AG04450 (cell line): ENCODE data around the gene BRWD1. TPM values are rescaled to one million over a fixed set of nuclear protein-coding genes. Genes with fewer than 3 reads are reported as not detected.

ENCODE experiments used
- CTCF ChIA-PET: fragments of 300-600, 350-600 bp; formaldehyde crosslinking; extraction: SDS; loops from one replicate; lab custom pipeline; 2022; ENCODE audit warnings: antibody characterized with exemption, inconsistent platforms; lab: Charles Lee
- POLR2A ChIA-PET: fragments of 350-600 bp; formaldehyde crosslinking; extraction: SDS; loops from one replicate; lab custom pipeline; 2021; ENCODE audit warnings: antibody characterized with exemption, inconsistent platforms; lab: Yijun Ruan, JAX
- DNase-seq: peaks from one replicate; pipeline ENCODE4 v3.0.0-alpha.2; 2011; ENCODE audit warnings: low read depth, low spot score
- H3K27ac ChIP-seq: one replicate; pipeline ENCODE4 v1.5.1; 2012; ENCODE audit warnings: low read depth, low read length, control low read depth
- H3K27me3 ChIP-seq: one replicate; pipeline ENCODE4 v1.6.0; 2012; ENCODE audit warnings: low read length; ENCODE audit not compliant: control insufficient read depth, insufficient read depth
- H3K4me3 ChIP-seq: 2 replicates; pipeline ENCODE4 v1.5.1; 2011; ENCODE audit warnings: mild to moderate bottlenecking, low read depth, low read length, control low read depth
- H3K9me3 ChIP-seq: 2 replicates; pipeline ENCODE4 v1.5.1; 2012; ENCODE audit warnings: low read length; ENCODE audit not compliant: control insufficient read depth, insufficient read depth
- polyA plus RNA-seq: library from polyadenylated mRNA; depleted of rRNA; stranded (reverse); fragments of >200 nt; gene quantifications from 2 replicates; pipeline ENCODE4 v1.2.3, GENCODE V29; 2011
- TF ChIP-seq, protein P1 (sequence below): IDR thresholded peaks from 2 replicates; pipeline ENCODE4 v1.5.1; 2011; ENCODE audit warnings: low read depth, low read length, control low read depth, inconsistent platforms

The BRWD1 gene
- polyA plus RNA-seq, 1 experiment = 19.7 TPM

GRCh38 chr21:39350094-39351005, 36.9 kb upstream of the BRWD1 start:
- CTCF ChIA-PET = interaction anchor here (0.9 kb wide), 1 partner anchor 37 kb away, joined by 4 read pairs; no protein-coding TSS in a partner anchor
- H3K27me3 ChIP-seq = no peaks in the 10 kb centered on the region
- TF ChIP-seq, protein P1, sequence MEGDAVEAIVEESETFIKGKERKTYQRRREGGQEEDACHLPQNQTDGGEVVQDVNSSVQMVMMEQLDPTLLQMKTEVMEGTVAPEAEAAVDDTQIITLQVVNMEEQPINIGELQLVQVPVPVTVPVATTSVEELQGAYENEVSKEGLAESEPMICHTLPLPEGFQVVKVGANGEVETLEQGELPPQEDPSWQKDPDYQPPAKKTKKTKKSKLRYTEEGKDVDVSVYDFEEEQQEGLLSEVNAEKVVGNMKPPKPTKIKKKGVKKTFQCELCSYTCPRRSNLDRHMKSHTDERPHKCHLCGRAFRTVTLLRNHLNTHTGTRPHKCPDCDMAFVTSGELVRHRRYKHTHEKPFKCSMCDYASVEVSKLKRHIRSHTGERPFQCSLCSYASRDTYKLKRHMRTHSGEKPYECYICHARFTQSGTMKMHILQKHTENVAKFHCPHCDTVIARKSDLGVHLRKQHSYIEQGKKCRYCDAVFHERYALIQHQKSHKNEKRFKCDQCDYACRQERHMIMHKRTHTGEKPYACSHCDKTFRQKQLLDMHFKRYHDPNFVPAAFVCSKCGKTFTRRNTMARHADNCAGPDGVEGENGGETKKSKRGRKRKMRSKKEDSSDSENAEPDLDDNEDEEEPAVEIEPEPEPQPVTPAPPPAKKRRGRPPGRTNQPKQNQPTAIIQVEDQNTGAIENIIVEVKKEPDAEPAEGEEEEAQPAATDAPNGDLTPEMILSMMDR = no peak
- H3K27ac ChIP-seq = no peak overlapping the region
- peaks cover 8% of the 10 kb centered on the region; the same call in 1 of the 2 replicates for H3K9me3 ChIP-seq
- peak overlapping the region; percentile 61 for H3K4me3 ChIP-seq
- no peak for DNase-seq
- POLR2A ChIA-PET = interaction anchor here (0.6 to 1.0 kb wide), 2 partner anchors 30 kb away, joined by 4 read pairs; a partner anchor contains a TSS

GRCh38 chr21:39349211-39350093, 36.0 kb upstream of the BRWD1 start:
- TF ChIP-seq, protein P1 = no peak
- H3K27me3 ChIP-seq = no peaks in the 10 kb centered on the region
- DNase-seq = peak; percentile 82
- H3K27ac ChIP-seq = peak overlapping the region; percentile 23
- peak overlapping the region; percentile 61 for H3K4me3 ChIP-seq
- ChIA-PET POLR2A (interaction anchor here (0.6 to 1.7 kb wide), 3 partner anchors 29 to 31 kb away, joined by 4 to 7 read pairs (median 4); a partner anchor contains a TSS), CTCF (interaction anchor here (0.9 kb wide), 1 partner anchor 38 kb away, joined by 4 read pairs; no protein-coding TSS in a partner anchor)
- H3K9me3 ChIP-seq = peaks cover 8% of the 10 kb centered on the region; the same call in 1 of the 2 replicates

GRCh38 chr21:39348355-39349210, 35.2 kb upstream of the BRWD1 start, which contains the start of gene HMGN1:
HMGN1 (minus strand) TSS chr21:39349088; CDS start chr21:39348917, 171 bp downstream.
- no peaks in the 10 kb centered on the region for H3K27me3 ChIP-seq
- CTCF ChIA-PET = interaction anchor here (0.9 to 1.9 kb wide), 4 partner anchors 32 to 93 kb away, joined by 3 to 17 read pairs (median 6); a partner anchor contains a TSS
- DNase-seq = peak; percentile 68
- H3K9me3 ChIP-seq = peaks cover 5% of the 10 kb centered on the region; the same call in 1 of the 2 replicates
- POLR2A ChIA-PET = interaction anchor here (0.8 to 1.7 kb wide), 8 partner anchors 10 to 165 kb away, joined by 3 to 9 read pairs (median 5); partner anchors contain the start of genes BRWD1 and PSMG1
- H3K27ac ChIP-seq = peak within 1 kb of the TSS; percentile 82
- TF ChIP-seq, protein P1 = no peak
- peak within 1 kb of the TSS; percentile 86 for H3K4me3 ChIP-seq

DNA sequence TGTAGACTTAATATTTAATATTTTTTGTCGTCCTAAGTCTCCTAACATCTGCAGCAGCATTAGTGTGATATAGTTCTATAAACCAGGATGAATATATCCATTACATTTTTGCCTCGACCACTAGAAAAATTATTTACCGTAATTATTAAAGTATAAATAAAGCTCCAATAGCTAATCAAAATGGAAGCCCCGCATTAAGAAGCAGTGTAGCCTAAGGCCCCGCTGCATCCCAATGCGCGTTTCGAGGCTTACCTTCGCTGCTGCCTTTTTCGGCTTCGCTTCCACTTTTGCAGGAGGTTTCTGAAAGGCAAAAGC, 34.6 kb upstream of the BRWD1 start:
- TF ChIP-seq, protein P1 = no peak
- H3K27me3 ChIP-seq = no peaks in the 10 kb centered on the region
- peak overlapping the region; percentile 86 for H3K4me3 ChIP-seq
- H3K9me3 ChIP-seq = peaks cover 5% of the 10 kb centered on the region; the same call in 1 of the 2 replicates
- peak overlapping the region; percentile 82 for H3K27ac ChIP-seq
- DNase-seq = no peak
- POLR2A ChIA-PET = interaction anchor here (0.5 to 1.7 kb wide), 8 partner anchors 9 to 165 kb away, joined by 3 to 9 read pairs (median 6); partner anchors contain the start of genes BRWD1 and PSMG1
- CTCF ChIA-PET = interaction anchor here (0.9 to 1.9 kb wide), 4 partner anchors 32 to 93 kb away, joined by 3 to 17 read pairs (median 6); a partner anchor contains a TSS
